HepG2 (cell line): ENCODE results near the gene CCDC57. TPM values are rescaled to one million over a fixed set of nuclear protein-coding genes. Genes with fewer than 3 reads are reported as not detected.
A peak's percentile ranks its signal among the peaks of the same experiment; 100 is the strongest.

Source experiments
- BHLHE40 ChIP-seq: IDR thresholded peaks from 2 replicates; pipeline ENCODE4 v1.6.1; 2011; ENCODE audit warnings: low read length, improper control_type of control experiment
- CBX1 ChIP-seq: IDR thresholded peaks from one replicate; pipeline ENCODE4 v1.6.1; 2016; ENCODE audit warnings: antibody characterized with exemption, low read depth
- HDAC2 ChIP-seq: sonication (generic); formaldehyde crosslinking; IDR thresholded peaks from 2 replicates; pipeline ENCODE4 v1.4.0; 2020; ENCODE audit warnings: missing genetic modification reagents
- MAX ChIP-seq: IDR thresholded peaks from 2 replicates; pipeline ENCODE4 v1.6.1; 2012; ENCODE audit warnings: inconsistent platforms
- MEIS2 ChIP-seq: sonication (generic); formaldehyde crosslinking; IDR thresholded peaks from 2 replicates; pipeline ENCODE4 v1.9.0; 2021; ENCODE audit warnings: mild to moderate bottlenecking, missing genetic modification reagents
- MLXIP ChIP-seq: sonication (generic); formaldehyde crosslinking; IDR thresholded peaks from 2 replicates; pipeline ENCODE4 v1.9.0; 2021; ENCODE audit warnings: missing genetic modification reagents, borderline replicate concordance
- NR2F1 ChIP-seq, 2 experiments: fragments of 450-650 bp in 1 of 2; formaldehyde crosslinking in 1 of 2; IDR thresholded peaks; 2 replicates each; pipeline versions ENCODE4 v1.5.0 to v1.6.1; 2016 to 2020; ENCODE audit warnings: mild to moderate bottlenecking in 1 of 2, missing compliant biosample characterization in 1 of 2, missing genetic modification reagents in 1 of 2, moderate library complexity in 1 of 2
- SP140L ChIP-seq: sonication (generic); formaldehyde crosslinking; IDR thresholded peaks from 2 replicates; pipeline ENCODE4 v1.4.0; 2020; ENCODE audit warnings: missing genetic modification reagents, borderline replicate concordance
- ZBED4 ChIP-seq: sonication (generic); formaldehyde crosslinking; IDR thresholded peaks from 2 replicates; pipeline ENCODE4 v1.4.0; 2020; ENCODE audit warnings: missing genetic modification reagents, borderline replicate concordance
- ZNF124 ChIP-seq: sonication (generic); formaldehyde crosslinking; IDR thresholded peaks from 2 replicates; pipeline ENCODE4 v1.4.0; 2020; ENCODE audit warnings: missing genetic modification reagents
- ZNF562 ChIP-seq: sonication (generic); formaldehyde crosslinking; IDR thresholded peaks from 2 replicates; pipeline ENCODE4 v1.8.0; 2022; ENCODE audit warnings: missing genetic modification reagents, borderline replicate concordance
- ZNF589 ChIP-seq: sonication (generic); formaldehyde crosslinking; conservative IDR thresholded peaks from 2 replicates; pipeline ENCODE4 v1.8.0; 2022; ENCODE audit warnings: mild to moderate bottlenecking, moderate library complexity, missing genetic modification reagents
- ZNF704 ChIP-seq: sonication (generic); formaldehyde crosslinking; IDR thresholded peaks from 2 replicates; pipeline ENCODE4 v1.8.1; 2023; ENCODE audit warnings: mild to moderate bottlenecking, inconsistent platforms, moderate library complexity, missing genetic modification reagents, borderline replicate concordance
- ZNF710 ChIP-seq: sonication (generic); formaldehyde crosslinking; IDR thresholded peaks from 2 replicates; pipeline ENCODE4 v1.5.0; 2020; ENCODE audit warnings: mild to moderate bottlenecking, missing genetic modification reagents, borderline replicate concordance
- ZNF777 ChIP-seq: sonication (generic); formaldehyde crosslinking; IDR thresholded peaks from 2 replicates; pipeline ENCODE4 v1.4.0; 2020; ENCODE audit warnings: missing genetic modification reagents
- ZNF883 ChIP-seq: sonication (generic); formaldehyde crosslinking; IDR thresholded peaks from 2 replicates; pipeline ENCODE4 v1.5.1; 2020; ENCODE audit warnings: mild to moderate bottlenecking, missing genetic modification reagents; ENCODE audit errors: not compliant biosample characterization
- polyA plus RNA-seq, 8 experiments: library from polyadenylated mRNA; depleted of rRNA in 3 of 8; stranded (reverse) in 7 of 8; unstranded in 1 of 8; fragments of >200 nt; fragmentation: Illumina TruSeq in 4 of 8; extraction: Trizol in 4 of 8; gene quantifications; 2 replicates each; pipeline versions ENCODE4 v1.2.1 to v1.2.3, GENCODE V29; 2011 to 2016; ENCODE audit warnings: low read depth in 4 of 8, missing spikeins in 1 of 8, mixed read lengths in 1 of 8; ENCODE audit not compliant: insufficient read depth in 1 of 8
- total RNA-seq, 5 experiments: library from RNA; depleted of rRNA; stranded (reverse); fragments of >200 nt; fragmentation: Illumina TruSeq; extraction: Trizol; gene quantifications; 2 replicates each; pipeline ENCODE4 v1.2.3, GENCODE V29; 2016; ENCODE audit warnings: low read depth in 1 of 5
- TF ChIP-seq, protein P1 (sequence below): sonication (generic); formaldehyde crosslinking; IDR thresholded peaks from 2 replicates; pipeline ENCODE4 v1.5.0; 2020; ENCODE audit warnings: missing genetic modification reagents

The CCDC57 gene
- total and polyA plus RNA-seq, 2 of the 13 experiments (the other 11 are each of a cell fraction or from before 2014, with no cell fraction given) = 59.3 to 59.9 TPM

GRCh38 chr17:82065638-82066303 is 146.9 kb downstream of the CCDC57 start, which contains the start of gene DUS1L (continued):
- TF ChIP-seq ZBED4 (CRISPR knock-in tag) = peak; percentile 97
- TF ChIP-seq ZNF883 (CRISPR knock-in tag) = peak; percentile 69
- TF ChIP-seq ZNF710 (CRISPR knock-in tag) = peak; percentile 35; the same call in 1 of the 2 replicates
- TF ChIP-seq CBX1 = peak; percentile 97
- peak; percentile 82; the same call in 1 of the 2 replicates for TF ChIP-seq ZNF589 (CRISPR knock-in tag)
- TF ChIP-seq MEIS2 (CRISPR knock-in tag) = peak; percentile 93
- peak; percentile 100 for TF ChIP-seq NR2F1 (CRISPR knock-in tag; IDR thresholded peaks at IDR 0.05)
- TF ChIP-seq BHLHE40 = peak; percentile 51; the same call in 1 of the 2 replicates
- no peak for TF ChIP-seq ZNF704 (CRISPR knock-in tag)
- TF ChIP-seq ZNF562 (CRISPR knock-in tag) = no peak; the same call in 1 of the 2 replicates
- TF ChIP-seq ZNF777 = peak; percentile 72; the same call in 1 of the 2 replicates
- peak; percentile 92 for TF ChIP-seq ZNF124 (CRISPR knock-in tag)
- TF ChIP-seq, protein P1, sequence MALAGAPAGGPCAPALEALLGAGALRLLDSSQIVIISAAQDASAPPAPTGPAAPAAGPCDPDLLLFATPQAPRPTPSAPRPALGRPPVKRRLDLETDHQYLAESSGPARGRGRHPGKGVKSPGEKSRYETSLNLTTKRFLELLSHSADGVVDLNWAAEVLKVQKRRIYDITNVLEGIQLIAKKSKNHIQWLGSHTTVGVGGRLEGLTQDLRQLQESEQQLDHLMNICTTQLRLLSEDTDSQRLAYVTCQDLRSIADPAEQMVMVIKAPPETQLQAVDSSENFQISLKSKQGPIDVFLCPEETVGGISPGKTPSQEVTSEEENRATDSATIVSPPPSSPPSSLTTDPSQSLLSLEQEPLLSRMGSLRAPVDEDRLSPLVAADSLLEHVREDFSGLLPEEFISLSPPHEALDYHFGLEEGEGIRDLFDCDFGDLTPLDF = no peak
- peak; percentile 73 for TF ChIP-seq HDAC2 (CRISPR knock-in tag)
- peak; percentile 91 for TF ChIP-seq MAX
- peak; percentile 43; the same call in 1 of the 2 replicates for TF ChIP-seq SP140L
- TF ChIP-seq MLXIP (CRISPR knock-in tag) = no peak
